HG03095 (cell line): Measurements from ENCODE around the gene NSUN7.
"Not testable (repeated sequence)": the region's sequence is repeated elsewhere in the genome, so short reads cannot be mapped to it uniquely, and the experiment has no call there.

ENCODE experiments used
- ATAC-seq: cut with Tn5 transposase; IDR thresholded peaks from one replicate; pipeline ENCODE4 v1.9.1; 2021; ENCODE audit warnings: moderate library complexity; ENCODE audit not compliant: unreplicated experiment

Gene NSUN7, protein sequence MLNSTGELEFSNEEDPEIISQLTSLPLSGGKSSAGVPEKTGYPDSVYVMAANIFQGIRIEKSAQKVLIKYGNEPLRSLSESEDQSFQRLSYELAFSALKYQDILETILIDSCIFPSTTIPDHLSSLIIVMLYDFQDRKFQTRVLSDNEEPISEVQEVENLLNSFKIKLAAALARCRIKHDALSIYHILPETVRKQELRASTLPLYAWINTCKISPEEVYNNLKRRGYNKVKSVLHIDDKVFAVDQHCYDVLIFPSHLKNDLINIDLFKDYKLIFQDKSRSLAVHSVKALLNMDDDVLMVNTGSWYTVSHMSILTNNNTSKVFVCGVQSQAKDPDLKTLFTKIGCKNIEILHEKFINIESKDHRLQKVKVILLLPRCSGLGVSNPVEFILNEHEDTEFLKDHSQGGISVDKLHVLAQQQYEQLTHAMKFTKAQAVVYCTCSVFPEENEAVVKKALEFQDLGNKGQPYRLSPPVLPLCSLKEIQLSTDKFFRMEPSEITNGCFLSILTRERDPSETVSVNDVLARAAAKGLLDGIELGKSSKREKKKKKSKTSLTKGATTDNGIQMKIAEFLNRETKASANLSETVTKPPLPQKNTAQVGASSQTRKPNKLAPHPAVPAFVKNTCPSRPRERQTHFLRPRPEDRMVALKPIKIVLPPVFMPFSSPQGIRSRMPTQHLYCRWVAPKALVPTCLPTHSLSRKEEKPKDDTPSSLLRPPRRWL

DNA sequence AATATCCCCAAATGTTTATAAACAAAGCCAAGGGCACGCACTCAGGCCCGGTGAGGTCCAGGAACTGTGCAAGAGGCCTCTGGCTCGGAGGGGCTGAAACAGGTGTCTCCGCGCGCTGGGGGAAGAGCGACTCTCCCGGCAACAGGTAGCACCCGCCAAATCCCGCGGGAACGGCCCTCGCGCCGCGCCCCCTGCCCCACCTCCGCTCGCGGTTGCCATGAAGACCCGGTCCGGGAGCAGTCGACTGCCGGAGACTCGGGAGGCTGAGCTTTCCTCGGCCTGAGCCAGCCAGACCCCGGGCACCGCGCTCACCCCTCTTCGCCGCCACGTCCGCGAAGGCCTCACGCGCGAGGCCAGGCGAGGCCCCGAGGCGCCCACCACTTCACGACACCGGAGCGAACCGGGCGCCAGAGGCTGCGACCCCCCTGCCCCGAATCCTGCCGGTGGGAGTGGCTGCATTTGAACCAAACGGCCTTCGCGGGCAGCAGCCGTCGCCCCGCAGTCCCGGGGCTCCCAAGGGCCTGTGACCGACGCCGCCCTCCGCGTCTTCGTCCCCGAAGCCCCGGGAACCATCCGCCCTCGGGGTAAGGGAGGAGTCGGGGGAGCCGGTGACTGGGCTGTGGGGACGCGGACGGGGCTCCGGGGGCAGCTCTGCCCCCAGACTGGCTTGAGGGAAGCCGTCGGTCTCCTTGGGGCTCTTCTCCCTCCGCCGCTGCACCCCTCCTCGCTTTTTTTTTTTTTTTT, at the start of gene NSUN7:
NSUN7 (plus strand) TSS at position 239 of the 744 bp plus-strand sequence. CDS start 739 bp downstream, outside the sequence.
- ATAC-seq, result no peak

DNA sequence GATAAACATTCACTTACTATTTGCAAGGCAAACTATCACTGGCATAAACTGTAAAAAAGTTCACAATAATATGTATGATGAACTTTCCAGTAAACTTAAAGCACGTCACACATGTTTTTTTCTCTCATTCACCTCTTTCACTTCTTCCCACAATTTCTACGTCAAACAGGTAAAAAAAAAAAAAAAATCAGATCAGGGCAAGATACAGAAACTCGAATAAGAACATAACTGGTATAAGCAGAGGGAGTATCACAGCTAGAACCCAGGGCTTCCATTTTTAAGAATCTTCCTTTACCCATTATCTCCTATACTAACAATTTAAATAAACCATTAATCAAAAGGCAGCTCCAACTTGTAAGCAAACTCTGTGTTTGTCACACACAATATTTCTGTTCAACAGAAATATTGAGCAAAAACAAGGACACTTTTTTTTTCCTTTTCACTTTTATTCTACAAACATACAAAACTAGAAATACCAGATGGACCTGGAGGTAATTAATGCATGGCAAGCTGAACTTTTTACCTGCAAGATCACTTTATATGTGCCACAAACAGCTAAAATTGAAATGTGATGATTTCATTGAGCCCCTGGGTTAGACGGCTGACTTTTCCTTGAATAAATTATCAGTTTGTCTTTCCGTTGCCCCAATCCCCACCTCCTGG, 47.5 kb upstream of the NSUN7 start:
- ATAC-seq, result no peak

DNA sequence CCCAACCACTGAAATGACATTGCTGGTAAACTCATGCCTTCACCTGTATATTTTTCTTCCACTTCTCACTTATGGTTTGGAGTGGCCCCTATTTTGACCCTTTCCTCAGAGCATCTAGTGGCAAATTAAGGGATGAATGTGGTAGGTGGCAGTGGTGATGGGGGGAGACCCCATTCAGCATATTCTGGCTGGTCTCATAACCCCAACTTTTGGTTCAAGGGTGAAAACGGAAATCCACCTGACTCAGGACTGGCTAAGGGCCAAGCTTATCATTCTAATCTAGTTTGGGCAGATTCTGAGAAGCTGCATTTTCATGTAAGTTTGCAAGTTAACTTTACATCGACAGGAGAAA, 47.0 kb upstream of the NSUN7 start:
- ATAC-seq, result no peak

DNA sequence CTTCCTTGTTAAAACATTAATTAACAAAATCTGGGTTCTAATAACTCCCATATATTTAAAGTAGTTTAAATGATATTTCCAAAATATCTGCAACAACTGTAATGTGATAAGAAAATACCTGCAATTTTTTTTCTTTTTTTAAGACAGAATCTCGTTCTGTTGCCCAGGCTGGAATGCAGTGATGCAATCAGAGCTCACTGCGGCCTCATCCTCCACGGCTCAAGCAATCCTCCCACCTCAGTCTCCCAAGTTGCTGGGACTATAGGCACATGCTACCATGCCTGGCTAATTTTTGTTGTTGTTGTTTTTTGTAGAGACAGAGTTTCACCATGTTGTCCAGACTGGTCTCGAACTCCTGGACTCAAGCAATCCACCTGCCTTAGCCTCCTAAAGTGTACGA, 45.7 kb upstream of the NSUN7 start:
- ATAC-seq, result no peak

DNA sequence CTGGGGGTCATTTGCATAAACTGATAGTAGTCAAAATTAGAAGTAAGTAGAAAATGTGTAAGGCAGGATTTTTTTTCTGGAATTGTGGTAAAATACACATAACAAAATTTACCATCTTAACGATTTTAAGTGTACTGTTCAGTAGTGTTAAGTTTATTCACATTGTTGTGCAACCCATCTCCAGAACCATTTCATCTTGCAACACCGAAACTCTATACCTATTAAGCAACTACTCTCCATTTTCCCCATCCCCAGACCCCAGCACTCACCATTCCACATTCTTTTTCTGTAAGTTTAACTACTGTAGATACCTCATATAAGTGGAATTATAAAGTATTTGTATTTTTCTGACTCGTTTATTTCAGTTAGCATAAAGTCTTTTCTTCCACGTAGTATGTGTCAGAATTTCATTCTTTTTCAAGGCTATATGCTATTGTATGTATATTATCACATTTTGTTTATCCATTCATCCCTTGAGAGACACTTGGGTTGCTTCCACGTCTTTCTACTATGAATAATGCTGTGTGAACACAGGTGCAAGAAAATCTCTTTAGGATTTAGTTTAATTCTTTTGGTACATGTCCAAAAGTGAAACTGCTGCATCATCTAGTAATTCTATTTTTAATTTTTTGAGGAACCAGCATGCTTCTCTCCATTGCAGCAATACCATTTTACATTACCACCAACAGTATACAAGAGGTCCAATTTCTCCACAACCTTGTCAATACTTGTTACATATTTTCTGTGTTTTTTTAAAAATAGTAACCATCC, 39.1 kb upstream of the NSUN7 start:
- no peak for ATAC-seq

DNA sequence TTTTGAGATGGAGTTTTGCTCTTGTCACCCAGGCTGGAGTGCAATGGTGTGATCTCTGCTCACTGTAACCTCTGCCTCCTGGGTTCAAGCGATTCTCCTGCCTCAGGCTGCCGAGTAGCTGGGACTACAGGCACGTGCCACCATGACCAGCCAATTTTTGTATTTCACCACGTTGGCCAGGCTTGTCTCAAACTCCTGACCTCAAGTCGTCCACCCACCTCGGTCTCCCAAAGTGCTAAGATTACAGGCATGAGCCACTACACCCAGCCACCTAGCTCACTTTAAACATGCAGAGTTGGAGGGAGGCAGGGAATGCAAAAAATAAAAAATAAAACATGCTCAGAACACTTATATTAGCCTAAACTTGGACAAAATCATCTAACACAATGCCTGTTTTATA, 36.8 kb upstream of the NSUN7 start:
- ATAC-seq, result not testable (repeated sequence)

DNA sequence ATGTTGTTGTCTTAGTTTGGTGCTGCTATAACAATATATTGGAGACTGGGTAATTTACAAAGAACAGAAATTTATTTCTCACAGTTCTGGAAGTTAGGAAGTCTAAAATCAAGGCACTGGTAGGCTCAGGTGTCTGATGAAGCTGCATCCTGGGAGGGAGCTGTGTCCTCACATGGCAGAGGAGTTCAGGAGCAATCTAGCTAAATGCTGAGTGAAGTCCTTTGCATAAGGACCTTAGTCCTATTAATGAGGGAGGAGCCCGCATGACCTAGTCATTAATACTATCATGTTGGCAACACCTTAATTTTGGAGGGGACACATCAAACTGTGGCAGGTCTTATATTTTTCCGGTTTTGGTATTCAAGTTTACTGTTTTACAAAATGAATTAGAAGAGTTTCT, 36.0 kb upstream of the NSUN7 start:
- ATAC-seq, result no peak

DNA sequence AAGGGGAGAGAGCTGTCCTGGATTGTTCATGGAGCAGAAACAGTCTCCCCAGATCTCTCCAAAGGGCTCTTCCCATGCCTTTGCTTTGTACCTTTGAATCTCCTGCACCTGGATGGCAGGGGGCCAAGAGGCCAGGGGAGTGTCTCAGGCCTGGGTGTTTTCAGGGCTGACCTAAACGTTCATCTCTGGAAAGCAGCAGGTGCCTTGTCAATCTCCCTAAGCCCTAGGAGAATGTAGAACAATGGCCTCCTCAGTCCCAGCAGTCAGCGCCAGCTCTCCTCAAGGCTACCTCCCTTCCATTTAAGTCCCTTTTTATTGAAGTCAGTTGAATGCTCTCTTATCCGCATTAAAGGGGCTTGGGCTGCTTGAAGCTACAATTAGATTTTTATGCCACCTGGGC, 31.2 kb upstream of the NSUN7 start:
- no peak for ATAC-seq

DNA sequence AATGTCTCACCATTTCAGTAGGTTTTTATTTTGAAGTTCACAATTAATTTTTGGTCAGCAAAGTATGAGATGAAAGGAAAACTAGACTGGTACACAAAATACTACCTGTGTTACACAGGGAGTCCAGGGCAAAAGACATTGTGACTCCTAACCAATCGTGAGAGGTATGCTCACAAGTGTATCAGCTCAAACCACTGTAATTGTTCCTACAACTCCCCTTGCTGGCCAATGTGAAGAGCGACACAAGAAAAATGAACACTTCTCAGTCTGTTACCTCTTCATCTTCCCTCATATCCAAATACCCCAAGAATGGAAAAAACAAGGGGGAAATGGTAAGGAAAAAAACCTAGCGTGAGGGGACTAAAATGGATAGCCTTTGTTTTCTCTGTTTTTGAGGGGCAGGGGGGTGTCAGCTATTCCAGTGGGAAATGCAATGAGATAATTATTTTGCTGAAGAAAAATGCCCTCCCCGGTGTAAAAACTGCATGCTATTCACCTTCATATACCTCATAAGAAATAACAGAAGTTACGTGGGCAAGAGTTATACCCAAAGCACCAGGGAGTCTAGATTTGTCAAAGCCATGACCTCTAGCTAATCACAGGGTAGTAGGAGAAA, 30.6 kb upstream of the NSUN7 start:
- ATAC-seq, result peak; percentile 56

DNA sequence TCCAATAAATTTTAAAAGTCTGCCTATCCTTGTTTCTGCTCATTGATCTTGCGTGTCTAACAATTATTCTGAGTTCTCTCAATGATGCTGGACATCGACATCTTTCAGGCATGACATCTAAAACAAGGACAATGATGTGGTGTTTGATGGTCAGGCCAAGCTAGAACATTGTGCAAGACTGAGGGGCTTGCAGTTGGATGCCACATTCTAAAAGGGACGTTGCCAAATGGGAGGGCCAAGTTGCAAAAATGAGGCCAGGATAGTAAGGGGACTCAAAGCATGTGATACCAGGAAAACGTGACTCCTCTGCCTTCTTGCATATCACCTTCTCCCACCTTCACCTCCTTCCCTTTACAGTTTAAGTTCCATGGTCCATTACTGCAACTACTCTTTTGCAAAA, 29.4 kb upstream of the NSUN7 start:
- ATAC-seq, result no peak

DNA sequence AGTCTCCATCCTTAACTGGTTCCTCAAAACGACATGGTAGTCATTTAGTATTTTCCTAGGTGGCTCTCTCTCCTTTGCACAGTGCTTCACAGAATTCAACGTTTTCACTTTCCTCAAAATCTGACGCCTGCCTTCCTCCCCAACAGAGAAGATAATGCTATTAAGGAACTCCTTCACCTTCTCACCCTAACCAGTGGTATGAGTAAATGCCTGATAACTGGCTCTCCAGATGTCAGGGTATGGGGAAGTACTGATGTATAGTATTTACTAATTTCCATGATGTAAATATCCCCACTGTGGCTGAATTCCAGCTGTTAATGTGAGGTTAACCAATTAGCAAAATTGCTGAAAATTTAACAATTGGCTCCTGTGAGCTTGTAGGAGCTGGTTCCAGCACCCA, 28.8 kb upstream of the NSUN7 start:
- ATAC-seq, result no peak

DNA sequence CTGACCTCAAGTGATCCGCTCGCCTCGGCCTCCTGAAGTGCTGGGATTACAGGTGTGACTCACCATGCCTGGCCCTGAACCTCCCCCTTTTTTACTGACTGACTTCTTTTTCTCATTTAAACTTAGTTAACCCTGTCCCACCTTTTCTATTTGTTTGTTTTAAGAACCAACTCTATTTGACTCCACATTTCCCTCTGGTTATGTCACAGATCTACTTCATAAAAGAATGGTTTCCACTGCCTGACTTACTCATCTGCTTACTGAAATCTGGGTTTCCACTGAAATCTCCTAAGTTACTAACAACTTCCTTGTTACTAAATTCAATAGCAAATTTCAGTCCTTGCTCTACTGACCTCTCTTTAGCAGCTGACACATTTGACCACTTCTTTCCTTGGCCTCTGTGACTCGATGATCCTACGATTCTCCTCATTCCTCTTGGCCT, 28.0 kb upstream of the NSUN7 start:
- no peak for ATAC-seq

DNA sequence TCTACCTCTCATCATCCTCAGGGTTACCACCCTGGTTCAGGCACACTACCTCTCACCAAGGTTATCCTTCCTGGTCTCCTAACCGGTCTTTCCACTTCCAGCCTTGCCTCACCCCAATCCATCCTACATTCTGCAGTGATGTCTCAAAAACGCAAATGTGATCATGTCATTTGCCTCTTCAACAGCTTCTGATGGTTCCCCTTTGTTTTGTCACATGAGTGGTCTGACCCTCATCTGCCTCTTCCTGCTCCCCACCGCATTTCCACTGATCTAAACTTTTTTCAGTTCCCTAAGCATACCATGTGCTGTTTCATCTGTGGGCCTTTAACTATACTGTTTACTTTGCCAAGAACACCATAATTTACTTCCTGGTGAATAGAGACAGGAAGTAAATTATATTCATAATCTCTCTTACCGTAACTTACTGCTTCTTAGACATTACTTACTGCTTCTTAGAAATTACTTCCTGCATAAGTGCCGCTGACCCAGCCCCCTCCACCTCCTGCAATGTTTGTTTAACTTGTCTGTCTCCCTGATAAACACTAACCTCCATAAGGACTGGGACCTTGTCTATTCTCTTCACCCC, 27.1 kb upstream of the NSUN7 start:
- peak; percentile 69 for ATAC-seq

DNA sequence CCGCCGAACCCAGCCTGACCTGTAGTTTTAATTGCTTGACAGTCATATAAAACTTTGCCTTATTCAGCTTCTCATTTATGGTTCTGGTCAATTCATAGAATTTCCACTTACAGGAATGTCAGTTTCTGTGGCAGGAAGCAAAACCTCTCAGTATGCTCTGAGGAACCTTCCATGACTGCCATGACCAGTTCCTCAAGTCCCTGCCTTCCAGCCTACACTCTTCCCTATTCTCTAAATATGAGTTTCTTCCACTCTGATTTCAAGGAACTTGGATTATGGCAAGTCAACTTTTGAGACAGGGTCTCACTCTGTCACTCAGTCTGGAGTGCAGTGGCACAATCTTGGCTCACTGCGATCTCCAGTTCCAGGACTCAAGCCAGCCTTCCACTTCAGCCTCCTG, 26.0 kb upstream of the NSUN7 start:
- no peak for ATAC-seq

DNA sequence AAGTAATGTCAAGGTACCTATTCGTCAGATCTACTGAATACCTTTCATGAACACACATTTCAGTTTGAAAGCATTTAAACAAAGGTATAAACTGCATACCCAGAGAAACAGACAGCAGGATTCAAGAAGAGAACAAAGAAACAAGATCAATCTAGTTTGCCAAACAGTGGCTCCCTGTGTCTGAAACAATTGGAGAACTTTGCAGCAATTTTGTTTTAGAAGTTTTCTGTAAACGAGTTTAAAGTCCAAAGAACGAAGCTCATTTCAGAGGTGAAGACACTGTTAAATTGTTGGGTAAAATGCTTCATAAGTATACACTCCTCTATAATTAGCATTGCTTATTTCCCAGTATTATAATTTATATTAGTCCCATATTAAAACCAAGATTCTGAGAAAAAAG, 21.4 kb upstream of the NSUN7 start:
- ATAC-seq, result no peak

DNA sequence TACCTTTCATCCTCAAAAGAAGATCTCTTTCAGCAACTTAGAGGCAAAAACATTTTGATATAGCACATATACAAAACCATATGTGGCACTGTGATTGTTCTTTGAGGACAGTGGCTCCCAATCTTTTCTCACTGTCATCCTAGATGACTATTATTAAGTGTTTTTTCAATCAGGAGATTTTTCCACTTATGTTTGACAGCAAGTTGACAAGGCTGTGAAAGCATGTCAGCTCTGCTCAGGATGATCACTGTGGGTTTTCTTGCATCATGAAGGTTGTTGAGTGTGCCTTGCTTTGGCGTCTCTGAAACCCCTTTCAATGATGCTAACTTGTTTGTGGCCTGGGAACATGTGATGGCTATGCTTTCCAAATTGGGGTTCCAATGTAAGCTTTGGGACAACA, 20.2 kb upstream of the NSUN7 start:
- ATAC-seq, result no peak

DNA sequence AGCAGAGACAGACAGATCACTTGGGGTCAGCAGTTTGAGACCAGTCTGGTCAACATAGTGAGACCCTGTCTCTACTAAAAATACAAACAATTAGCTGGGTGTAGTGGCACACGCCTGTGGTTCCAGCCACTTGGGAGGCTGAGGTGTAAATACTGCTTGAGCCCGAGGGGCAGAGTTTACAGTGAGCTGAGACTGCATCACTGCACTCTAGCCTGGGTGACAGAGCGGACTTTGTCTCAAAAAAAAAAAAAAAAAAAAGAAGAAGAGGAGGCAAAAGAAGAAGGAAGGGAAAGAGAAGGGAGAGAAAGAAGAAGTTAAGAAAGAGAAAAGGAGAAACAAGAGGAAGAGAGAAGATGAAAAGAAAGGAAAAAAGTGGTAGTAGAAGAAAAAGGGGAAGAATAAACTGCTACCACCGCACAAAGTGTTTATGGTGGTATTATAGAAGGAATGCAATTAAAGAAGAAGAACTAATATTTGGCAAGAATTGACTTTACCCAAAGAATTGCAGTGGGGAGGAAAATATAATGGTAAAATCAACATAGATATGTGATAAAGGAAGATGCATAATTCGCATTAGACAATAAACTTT, 19.6 kb upstream of the NSUN7 start:
- ATAC-seq, result no peak

DNA sequence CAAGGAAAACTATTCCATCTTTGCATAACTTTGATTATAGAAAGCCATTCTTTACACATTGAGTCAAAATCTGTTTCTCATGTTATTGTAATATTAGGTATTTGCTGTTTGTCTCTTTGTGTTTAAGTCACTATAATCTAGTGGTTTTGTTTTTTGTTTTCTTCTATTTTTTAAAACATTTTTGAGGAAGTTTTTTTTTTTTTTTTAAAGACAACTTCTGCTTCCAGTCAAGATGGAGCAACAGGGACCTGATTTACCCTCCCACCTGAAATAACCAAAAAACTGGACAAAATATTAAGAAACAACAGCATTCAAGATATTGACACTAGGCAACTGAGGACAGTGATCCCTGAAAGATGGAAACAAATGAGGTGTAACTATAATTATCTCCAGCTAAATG, 18.4 kb upstream of the NSUN7 start:
- no peak for ATAC-seq

DNA sequence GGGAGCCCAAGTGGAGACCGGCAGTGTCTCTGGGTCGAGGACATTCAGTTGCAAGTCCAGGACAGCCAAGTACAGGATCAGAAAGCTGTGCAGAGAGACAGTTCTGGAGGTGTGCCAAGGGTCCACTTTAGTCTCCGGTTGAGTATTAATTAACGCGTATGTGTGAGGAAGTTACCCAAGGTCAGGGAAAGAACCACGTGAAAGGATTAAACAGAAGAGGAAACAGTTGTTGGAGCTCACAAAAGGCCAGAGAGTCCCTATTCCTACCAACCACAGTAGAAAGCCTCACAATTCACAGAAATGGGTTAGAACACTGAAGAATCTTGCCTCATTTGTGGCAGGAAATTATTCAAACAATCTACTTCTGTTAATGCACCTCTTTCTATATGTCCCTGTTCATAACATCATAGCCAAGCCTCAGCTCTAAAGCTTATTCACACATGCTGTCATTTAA, 17.9 kb upstream of the NSUN7 start:
- no peak for ATAC-seq
